Rectal smooth muscle tissue (tissue), 1 donor: ENCODE data around the gene KIF21A.

ENCODE experiments used
- H3K27ac ChIP-seq: one replicate; pipeline ENCODE4 v1.7.0; 2013; ENCODE audit warnings: low read depth, low read length, inconsistent platforms
- H3K27me3 ChIP-seq: one replicate; pipeline ENCODE4 v1.7.0; 2013; ENCODE audit warnings: low read length; ENCODE audit not compliant: control insufficient read depth, insufficient read depth
- H3K36me3 ChIP-seq: one replicate; pipeline ENCODE4 v1.7.0; 2013; ENCODE audit warnings: low read length; ENCODE audit not compliant: control insufficient read depth, insufficient read depth
- H3K4me1 ChIP-seq: one replicate; pipeline ENCODE4 v1.7.0; 2013; ENCODE audit warnings: low read length; ENCODE audit not compliant: control insufficient read depth, insufficient read depth
- H3K4me3 ChIP-seq: one replicate; pipeline ENCODE4 v1.7.0; 2013; ENCODE audit warnings: low read length
- H3K9ac ChIP-seq: one replicate; pipeline ENCODE4 v1.7.0; 2013; ENCODE audit warnings: low read length

Gene KIF21A

DNA sequence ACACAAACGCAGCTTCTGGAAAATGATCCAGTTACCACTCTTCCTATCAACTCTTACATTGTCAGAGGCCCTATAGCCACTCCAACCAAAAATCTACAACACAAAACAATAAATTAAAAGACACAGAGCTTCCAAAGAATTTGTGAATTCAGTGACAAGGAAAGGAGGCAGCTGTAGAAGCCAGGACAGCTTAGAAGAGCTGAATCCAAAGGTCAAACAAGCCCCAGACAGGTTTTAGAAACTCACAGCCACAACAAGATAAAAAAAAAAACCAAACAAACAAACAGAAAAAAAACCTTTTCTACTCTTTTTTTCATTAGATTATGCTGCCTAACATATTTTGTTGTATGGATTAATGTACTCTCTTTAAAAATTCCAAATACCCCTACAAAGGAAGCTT lies 94.4 kb downstream of the KIF21A start:
- Histone ChIP-seq H3K4me1 (no peaks in the 10 kb centered on the region), H3K36me3 (peaks cover 2% of the 10 kb centered on the region), H3K4me3 (no peak overlapping the region), H3K27me3 (no peaks in the 10 kb centered on the region), H3K9ac (no peak overlapping the region), H3K27ac (no peak overlapping the region)

DNA sequence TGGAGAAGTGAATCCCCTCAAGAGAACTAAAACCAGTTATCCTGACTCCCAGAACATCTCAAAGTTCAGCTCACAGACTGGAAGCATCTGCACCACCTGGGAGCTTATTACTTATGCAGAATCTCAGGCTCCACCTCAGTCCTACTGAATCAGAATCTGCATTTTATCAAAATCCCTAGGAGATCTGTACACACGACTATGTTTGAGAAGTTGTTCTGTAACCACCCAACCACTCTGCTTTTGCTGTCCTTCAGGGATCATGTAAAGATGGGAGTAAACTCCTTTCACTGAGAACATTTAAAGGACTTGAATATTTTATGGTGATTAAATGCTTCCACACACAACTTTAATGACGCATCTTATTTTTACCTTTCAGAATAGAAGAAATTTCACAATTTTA lies 98.0 kb downstream of the KIF21A start:
- no peaks in the 10 kb centered on the region for H3K27me3 ChIP-seq
- no peak overlapping the region for H3K9ac ChIP-seq
- H3K36me3 ChIP-seq, result peaks cover 2% of the 10 kb centered on the region
- no peak overlapping the region for H3K27ac ChIP-seq
- H3K4me1 ChIP-seq, result no peaks in the 10 kb centered on the region
- no peak overlapping the region for H3K4me3 ChIP-seq

- Histone ChIP-seq H3K4me3 (no peak overlapping the region), H3K27me3 (no peaks in the 10 kb centered on the region), H3K9ac (no peak overlapping the region), H3K36me3 (peaks cover 2% of the 10 kb centered on the region), H3K4me1 (no peaks in the 10 kb centered on the region), H3K27ac (no peak overlapping the region)
Observed at GRCh38 chr12:39343665-39344064, 99.3 kb downstream of the KIF21A start.

GRCh38 chr12:39341761-39342160 lies 101.2 kb downstream of the KIF21A start:
- Histone ChIP-seq H3K36me3 (peaks cover 2% of the 10 kb centered on the region), H3K4me1 (no peaks in the 10 kb centered on the region), H3K4me3 (no peak overlapping the region), H3K27ac (no peak overlapping the region), H3K9ac (no peak overlapping the region), H3K27me3 (no peaks in the 10 kb centered on the region)

- H3K36me3 ChIP-seq, result peaks cover 2% of the 10 kb centered on the region
- no peak overlapping the region for H3K4me3 ChIP-seq
- no peak overlapping the region for H3K27ac ChIP-seq
Observed at GRCh38 chr12:39341179-39341578, 101.7 kb downstream of the KIF21A start.

GRCh38 chr12:39332661-39333175 lies 110.2 kb downstream of the KIF21A start:
- Histone ChIP-seq H3K27ac (no peak overlapping the region), H3K4me1 (no peaks in the 10 kb centered on the region), H3K27me3 (no peaks in the 10 kb centered on the region), H3K36me3 (no peaks in the 10 kb centered on the region), H3K9ac (no peak overlapping the region), H3K4me3 (no peak overlapping the region)

More at GRCh38 chr12:39341179-39341578, 101.7 kb downstream of the KIF21A start:
- Histone ChIP-seq H3K27me3 (no peaks in the 10 kb centered on the region), H3K4me1 (no peaks in the 10 kb centered on the region), H3K9ac (no peak overlapping the region)

- no peaks in the 10 kb centered on the region for H3K27me3 ChIP-seq
- no peak overlapping the region for H3K27ac ChIP-seq
- no peaks in the 10 kb centered on the region for H3K4me1 ChIP-seq
- H3K9ac ChIP-seq, result no peak overlapping the region
- H3K4me3 ChIP-seq, result no peak overlapping the region
- no peaks in the 10 kb centered on the region for H3K36me3 ChIP-seq
Observed at GRCh38 chr12:39331539-39332261, 111.2 kb downstream of the KIF21A start.

DNA sequence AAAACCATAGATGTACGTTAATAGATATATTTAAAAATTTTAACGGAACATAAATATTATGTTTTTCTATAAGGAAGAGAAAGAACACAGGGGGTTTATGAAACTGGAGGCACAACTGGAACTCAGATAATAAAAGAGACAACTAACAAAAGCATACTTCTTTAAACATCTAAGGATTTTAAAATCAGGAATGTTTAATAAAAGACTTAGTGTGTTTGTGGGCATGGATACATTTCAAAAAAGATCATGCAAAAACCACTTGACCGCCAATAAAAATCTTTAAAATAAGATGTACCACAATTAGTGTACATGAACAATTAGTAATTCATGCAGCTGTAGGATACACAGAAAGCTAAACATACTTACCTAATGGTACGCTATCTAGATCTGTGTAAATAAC lies 113.0 kb downstream of the KIF21A start:
- Histone ChIP-seq H3K4me1 (no peaks in the 10 kb centered on the region), H3K36me3 (no peaks in the 10 kb centered on the region), H3K9ac (no peak overlapping the region), H3K4me3 (no peak overlapping the region), H3K27me3 (no peaks in the 10 kb centered on the region), H3K27ac (no peak overlapping the region)

GRCh38 chr12:39329018-39329417 lies 113.9 kb downstream of the KIF21A start:
- no peak overlapping the region for H3K9ac ChIP-seq
- no peak overlapping the region for H3K27ac ChIP-seq
- H3K4me3 ChIP-seq, result no peak overlapping the region
- H3K4me1 ChIP-seq, result no peaks in the 10 kb centered on the region
- no peaks in the 10 kb centered on the region for H3K27me3 ChIP-seq
- H3K36me3 ChIP-seq, result no peaks in the 10 kb centered on the region

- Histone ChIP-seq H3K36me3 (no peaks in the 10 kb centered on the region), H3K4me3 (no peak overlapping the region), H3K9ac (no peak overlapping the region), H3K27me3 (no peaks in the 10 kb centered on the region), H3K27ac (no peak overlapping the region), H3K4me1 (no peaks in the 10 kb centered on the region)
Observed at GRCh38 chr12:39327965-39328364, 115.0 kb downstream of the KIF21A start.

- no peak overlapping the region for H3K27ac ChIP-seq
- no peak overlapping the region for H3K9ac ChIP-seq
- no peaks in the 10 kb centered on the region for H3K27me3 ChIP-seq
- no peaks in the 10 kb centered on the region for H3K4me1 ChIP-seq
- no peak overlapping the region for H3K4me3 ChIP-seq
- no peaks in the 10 kb centered on the region for H3K36me3 ChIP-seq
Observed at GRCh38 chr12:39327510-39327909, 115.4 kb downstream of the KIF21A start.

DNA sequence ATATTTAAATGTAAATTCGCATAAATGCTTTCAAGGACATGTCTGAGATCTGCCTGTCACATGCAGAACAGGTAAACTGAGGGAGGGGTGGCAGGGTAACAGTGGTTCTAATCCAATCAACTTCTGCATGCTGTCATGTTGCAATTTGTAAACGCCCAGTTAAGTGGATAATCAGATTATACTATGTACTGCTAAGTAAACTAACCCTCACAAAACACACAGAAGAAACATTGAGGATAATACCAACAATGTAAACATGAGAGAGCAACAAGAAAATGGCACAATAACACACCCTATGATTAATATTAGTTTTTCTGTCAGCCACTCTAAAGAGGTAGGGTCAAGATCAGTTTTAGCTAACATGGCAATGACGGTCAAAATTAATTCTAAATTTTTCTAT lies 123.7 kb downstream of the KIF21A start:
- H3K9ac ChIP-seq, result no peak overlapping the region
- H3K4me3 ChIP-seq, result no peak overlapping the region
- no peaks in the 10 kb centered on the region for H3K27me3 ChIP-seq
- H3K36me3 ChIP-seq, result no peaks in the 10 kb centered on the region
- no peak overlapping the region for H3K27ac ChIP-seq
- H3K4me1 ChIP-seq, result no peaks in the 10 kb centered on the region

GRCh38 chr12:39314547-39314946 lies 128.4 kb downstream of the KIF21A start:
- Histone ChIP-seq H3K36me3 (no peaks in the 10 kb centered on the region), H3K27me3 (no peaks in the 10 kb centered on the region), H3K4me3 (no peak overlapping the region), H3K4me1 (no peaks in the 10 kb centered on the region), H3K27ac (no peak overlapping the region), H3K9ac (no peak overlapping the region)
